Esophagus muscularis mucosa (tissue), 4 donors: ENCODE measurements around the gene TPSD1.

Experiments
- EP300 ChIP-seq: sonication (generic); formaldehyde crosslinking; IDR thresholded peaks from one replicate; pipeline ENCODE4 v1.6.1; 2017; ENCODE audit warnings: antibody characterized with exemption
- POLR2A ChIP-seq: fragments of 450-650 bp; IDR thresholded peaks from one replicate; pipeline ENCODE4 v1.6.1; 2017; ENCODE audit warnings: antibody characterized with exemption, moderate library complexity, mild to moderate bottlenecking, low read depth
- POLR2AphosphoS5 ChIP-seq, 2 donors: sonication (generic); formaldehyde crosslinking; IDR thresholded peaks; one replicate each; pipeline ENCODE4 v1.6.1; 2017; ENCODE audit warnings: antibody characterized with exemption in 2 of 2
- TF ChIP-seq, protein P1 (sequence below), 3 experiments: fragments of 200-600 bp in 2 of 3; fragments of 450-650 bp in 1 of 3; sonication (generic) in 2 of 3; IDR thresholded peaks; one replicate each; pipeline ENCODE4 v1.5.1; 2017 to 2019; ENCODE audit warnings: antibody characterized with exemption in 3 of 3, mild to moderate bottlenecking in 2 of 3, moderate library complexity in 1 of 3

DNA sequence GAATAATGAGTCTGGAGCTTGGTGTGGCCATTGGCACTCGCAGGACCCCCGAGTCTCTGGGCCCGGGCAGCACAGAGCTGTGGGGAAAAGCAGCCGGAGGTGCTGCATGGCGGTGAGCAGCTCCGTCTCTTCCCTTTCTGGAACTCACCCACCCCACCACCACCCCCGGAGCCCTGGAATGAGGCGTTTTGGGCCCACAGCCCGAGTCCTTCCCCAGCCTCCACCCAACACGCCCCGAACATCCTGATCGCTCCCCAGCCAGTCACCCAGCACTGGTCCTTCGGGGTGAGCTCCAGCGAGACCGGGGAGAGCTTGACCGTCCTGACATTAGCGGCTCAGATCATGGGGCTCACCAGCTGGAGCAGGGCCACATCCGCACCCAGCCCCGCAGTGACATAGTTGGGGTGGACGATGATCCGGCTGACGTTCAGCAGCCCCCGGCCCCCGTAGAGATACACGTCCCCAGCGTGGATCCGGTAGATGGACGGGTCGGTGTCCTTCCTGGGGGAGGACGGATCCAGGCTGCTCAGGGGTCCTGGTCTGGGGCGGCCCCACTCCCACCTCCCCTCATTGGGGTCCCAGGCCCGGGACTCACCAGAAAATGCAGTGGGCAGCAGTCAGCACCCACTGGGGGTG lies 6.5 kb downstream of the TPSD1 start:
- TF ChIP-seq, protein P1, sequence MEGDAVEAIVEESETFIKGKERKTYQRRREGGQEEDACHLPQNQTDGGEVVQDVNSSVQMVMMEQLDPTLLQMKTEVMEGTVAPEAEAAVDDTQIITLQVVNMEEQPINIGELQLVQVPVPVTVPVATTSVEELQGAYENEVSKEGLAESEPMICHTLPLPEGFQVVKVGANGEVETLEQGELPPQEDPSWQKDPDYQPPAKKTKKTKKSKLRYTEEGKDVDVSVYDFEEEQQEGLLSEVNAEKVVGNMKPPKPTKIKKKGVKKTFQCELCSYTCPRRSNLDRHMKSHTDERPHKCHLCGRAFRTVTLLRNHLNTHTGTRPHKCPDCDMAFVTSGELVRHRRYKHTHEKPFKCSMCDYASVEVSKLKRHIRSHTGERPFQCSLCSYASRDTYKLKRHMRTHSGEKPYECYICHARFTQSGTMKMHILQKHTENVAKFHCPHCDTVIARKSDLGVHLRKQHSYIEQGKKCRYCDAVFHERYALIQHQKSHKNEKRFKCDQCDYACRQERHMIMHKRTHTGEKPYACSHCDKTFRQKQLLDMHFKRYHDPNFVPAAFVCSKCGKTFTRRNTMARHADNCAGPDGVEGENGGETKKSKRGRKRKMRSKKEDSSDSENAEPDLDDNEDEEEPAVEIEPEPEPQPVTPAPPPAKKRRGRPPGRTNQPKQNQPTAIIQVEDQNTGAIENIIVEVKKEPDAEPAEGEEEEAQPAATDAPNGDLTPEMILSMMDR (IDR thresholded peaks at IDR 0.05): no peak
- TF ChIP-seq EP300 (no peak), POLR2A (no peak), POLR2AphosphoS5 (IDR thresholded peaks at IDR 0.05) (no peak)
